22Rv1 (cell line): ENCODE results near the gene SYNGR3.
"Not testable (repeated sequence)": the region's sequence is repeated elsewhere in the genome, so short reads cannot be mapped to it uniquely, and the experiment has no call there.

Source experiments
- H3K27ac ChIP-seq: fragments of 450-650 bp; 2 replicates; pipeline ENCODE4 v1.5.1; 2017
- CTCF ChIP-seq: fragments of 450-650 bp; IDR thresholded peaks from 2 replicates; pipeline ENCODE4 v1.5.1; 2017; ENCODE audit warnings: mild to moderate bottlenecking
- ZFX ChIP-seq: fragments of 450-650 bp; IDR thresholded peaks from 2 replicates; pipeline ENCODE4 v1.6.1; 2017; ENCODE audit warnings: antibody characterized with exemption, borderline replicate concordance

The SYNGR3 gene

GRCh38 chr16:2029350-2029749 is 39.6 kb downstream of the SYNGR3 start:
- H3K27ac ChIP-seq: no peak overlapping the region

GRCh38 chr16:2030036-2030435 is 40.3 kb downstream of the SYNGR3 start:
- H3K27ac ChIP-seq: no peak overlapping the region
- TF ChIP-seq ZFX: no peak
- no peak for TF ChIP-seq CTCF

More at GRCh38 chr16:2029350-2029749, 39.6 kb downstream of the SYNGR3 start:
- no peak for TF ChIP-seq CTCF
- TF ChIP-seq ZFX: no peak

GRCh38 chr16:2031081-2031577 is 41.4 kb downstream of the SYNGR3 start:
- no peak overlapping the region for H3K27ac ChIP-seq
- TF ChIP-seq ZFX: no peak
- no peak for TF ChIP-seq CTCF

- no peak overlapping the region for H3K27ac ChIP-seq
- TF ChIP-seq CTCF (no peak), ZFX (no peak)
These were observed 42.7 kb downstream of the SYNGR3 start for GRCh38 chr16:2032285-2033056.

DNA sequence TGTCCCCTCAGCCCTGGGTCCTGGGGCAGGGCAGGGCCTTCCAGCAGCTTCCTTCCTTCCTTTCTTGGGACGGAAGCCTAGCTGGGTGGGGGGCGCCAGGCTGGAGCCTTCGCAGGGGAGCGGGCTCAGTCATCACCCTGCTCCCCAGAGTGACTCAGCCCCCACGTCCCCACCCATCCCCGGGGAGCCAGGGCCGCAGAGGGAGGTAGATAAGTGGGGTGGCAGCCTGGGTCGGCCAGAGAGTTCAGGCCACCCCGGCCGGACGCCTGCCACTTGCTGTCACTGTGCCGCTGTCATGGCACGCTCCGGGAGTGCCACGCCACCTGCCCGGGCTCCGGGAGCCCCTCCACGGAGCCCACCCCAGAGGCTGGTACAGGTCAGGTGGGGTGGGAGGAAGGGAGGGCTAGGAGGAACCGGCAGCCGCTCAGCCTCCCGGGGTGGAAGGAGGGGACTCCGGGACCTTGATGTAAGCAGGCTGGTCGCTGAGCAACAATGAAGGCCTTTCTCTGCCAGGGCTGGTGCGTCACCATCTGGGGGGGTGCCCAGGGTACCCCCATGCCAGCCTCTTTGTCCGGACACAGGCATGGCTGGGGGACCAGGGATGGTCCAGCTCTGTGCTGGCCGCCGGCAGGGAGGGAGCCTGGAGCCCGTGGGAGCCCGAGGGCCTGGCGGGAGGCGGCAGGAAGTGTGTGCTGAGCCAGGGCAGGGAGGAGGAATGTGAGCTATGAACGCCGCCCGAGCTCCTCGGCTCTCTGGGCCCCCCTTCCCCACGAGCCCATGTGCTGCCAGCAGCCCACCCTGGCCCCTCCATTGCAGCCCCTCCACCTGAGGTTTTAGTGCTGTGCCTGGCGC is 43.5 kb downstream of the SYNGR3 start:
- H3K27ac ChIP-seq: no peak overlapping the region
- TF ChIP-seq CTCF: no peak
- no peak for TF ChIP-seq ZFX

DNA sequence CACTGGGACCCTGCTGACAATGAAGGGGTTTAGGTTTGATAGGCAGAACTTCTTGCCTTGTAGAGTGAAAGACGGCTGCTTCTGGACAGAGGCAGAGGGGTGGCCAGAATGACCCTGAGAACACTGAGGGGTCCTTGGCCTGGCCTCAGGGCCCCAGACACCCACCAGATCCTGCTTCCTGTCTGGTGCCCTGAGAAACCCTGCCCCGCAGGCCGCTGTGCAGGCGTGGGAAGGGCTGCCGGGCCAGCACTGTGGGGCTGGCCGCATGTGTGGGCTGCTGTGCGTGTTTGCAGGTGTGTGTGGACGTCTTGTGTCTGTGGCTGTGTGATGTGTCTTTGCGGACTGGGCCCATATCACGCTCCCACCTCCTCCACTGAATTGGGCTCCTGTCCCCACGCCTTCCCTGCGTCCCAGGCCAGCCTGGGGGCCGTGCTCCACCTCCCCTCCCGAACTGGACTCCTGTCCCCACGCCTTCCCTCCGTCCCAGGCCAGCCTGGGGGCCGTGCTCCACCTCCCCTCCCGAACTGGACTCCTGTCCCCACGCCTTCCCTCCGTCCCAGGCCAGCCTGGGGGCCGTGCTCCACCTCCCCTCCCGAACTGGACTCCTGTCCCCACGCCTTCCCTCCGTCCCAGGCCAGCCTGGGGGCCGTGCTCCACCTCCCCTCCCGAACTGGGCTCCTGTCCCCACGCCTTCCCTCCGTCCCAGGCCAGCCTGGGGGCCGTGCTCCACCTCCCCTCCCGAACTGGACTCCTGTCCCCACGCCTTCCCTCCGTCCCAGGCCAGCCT is 44.3 kb downstream of the SYNGR3 start:
- not testable (repeated sequence) for H3K27ac ChIP-seq

DNA sequence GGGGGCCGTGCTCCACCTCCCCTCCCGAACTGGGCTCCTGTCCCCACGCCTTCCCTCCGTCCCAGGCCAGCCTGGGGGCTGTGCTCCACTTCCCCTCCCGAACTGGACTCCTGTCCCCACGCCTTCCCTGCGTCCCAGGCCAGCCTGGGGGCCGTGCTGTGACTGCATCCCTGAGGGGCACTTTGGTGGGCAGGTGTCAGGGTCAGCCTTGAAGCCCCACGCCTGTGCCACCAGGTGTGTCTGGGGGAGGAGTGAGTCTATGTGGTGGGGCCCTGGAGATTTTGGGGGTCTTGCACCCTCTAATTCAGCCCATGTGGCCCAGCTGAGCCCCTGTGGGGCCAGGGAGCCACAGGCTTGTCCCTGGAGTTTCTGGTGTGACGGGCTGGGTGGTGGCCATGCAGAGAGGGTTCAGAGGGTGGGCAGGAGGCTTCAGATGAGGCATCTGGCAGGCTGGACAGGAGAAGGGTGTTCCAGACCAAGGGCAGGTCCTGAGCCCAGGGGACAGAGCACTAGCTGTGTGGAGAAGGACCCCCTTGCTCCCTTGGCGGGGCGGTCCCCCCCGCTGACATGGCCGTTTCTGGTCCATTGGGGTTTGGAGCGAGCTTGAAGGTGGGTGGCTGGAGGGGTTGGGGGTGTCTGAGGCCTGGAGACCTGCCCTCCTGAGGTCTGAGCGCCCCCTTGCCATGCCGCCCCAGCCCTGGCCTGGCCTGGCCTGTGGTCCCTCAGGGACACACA is 45.1 kb downstream of the SYNGR3 start:
- TF ChIP-seq ZFX (no peak), CTCF (no peak)
- no peak overlapping the region for H3K27ac ChIP-seq
